ENCODE measurements around the gene AP1B1.
"Not testable (repeated sequence)": the region's sequence is repeated elsewhere in the genome, so short reads cannot be mapped to it uniquely, and the experiment has no call there.

Gene AP1B1

DNA sequence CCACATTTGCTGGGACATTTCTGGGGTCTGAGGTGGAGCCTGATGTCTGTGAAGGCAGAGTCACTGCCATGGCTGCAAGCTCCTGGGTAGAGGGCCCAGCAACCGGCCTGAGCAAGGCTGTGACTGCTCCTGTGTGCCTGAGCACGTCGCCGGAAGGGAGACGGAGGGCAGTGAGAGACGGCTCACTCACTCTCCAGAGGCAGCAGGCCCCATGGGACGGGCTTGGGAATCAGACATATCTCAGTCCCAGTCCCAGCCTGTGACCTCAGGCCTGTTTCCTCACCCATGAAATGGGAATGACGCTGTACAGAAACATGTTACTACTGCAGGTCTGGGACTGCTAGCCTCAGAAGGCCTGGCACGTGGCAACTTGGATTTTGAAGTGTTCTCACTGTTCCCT, 36.5 kb downstream of the AP1B1 start:
- DNase-seq (ENCODE audit: low spot score in 2 of 2): no peak
- H3K27me3 ChIP-seq (ENCODE audit: low read depth): no peaks in the 10 kb centered on the region
- H3K9me3 ChIP-seq: no peaks in the 10 kb centered on the region
- H3K4me1 ChIP-seq: no peaks in the 10 kb centered on the region
- H3K4me3 ChIP-seq: no peak overlapping the region
- peaks cover 79% of the 10 kb centered on the region for H3K36me3 ChIP-seq (replicated peaks)
- in situ Hi-C loops (cut with MboI; ENCODE audit: low sequenced_read_pairs): no loop called here

GRCh38 chr22:29351042-29351441, 37.3 kb downstream of the AP1B1 start:
- Histone ChIP-seq H3K9me3 (no peaks in the 10 kb centered on the region), H3K36me3 (replicated peaks) (peaks cover 82% of the 10 kb centered on the region), H3K27me3 (ENCODE audit: low read depth) (no peaks in the 10 kb centered on the region), H3K4me3 (no peak overlapping the region), H3K4me1 (no peaks in the 10 kb centered on the region)
- in situ Hi-C loops (cut with MboI; ENCODE audit: low sequenced_read_pairs): no loop called here
- DNase-seq (ENCODE audit: low spot score in 2 of 2): no peak

DNA sequence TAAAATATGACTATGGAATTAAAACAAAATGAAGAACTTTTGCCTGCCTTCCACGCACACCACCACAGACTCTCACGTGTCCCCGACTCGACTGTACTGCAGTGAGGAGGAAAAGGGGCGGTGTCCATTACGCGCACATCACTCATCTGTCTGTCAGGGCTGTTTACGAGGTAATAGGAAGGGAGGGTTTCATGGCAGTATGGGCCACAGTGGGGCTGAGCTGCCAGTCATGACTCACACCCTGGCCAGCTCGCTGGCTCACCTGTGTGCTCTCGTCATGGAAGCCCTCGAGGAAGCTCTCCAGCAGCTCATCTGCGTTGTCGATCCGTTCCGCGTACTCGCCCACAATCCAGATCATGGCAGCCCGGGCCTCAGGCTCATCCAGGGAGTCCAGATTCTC, 39.4 kb downstream of the AP1B1 start:
- in situ Hi-C loops (cut with MboI; ENCODE audit: low sequenced_read_pairs): no loop called here
- no peak for DNase-seq (ENCODE audit: low spot score in 2 of 2)
- H3K36me3 ChIP-seq (replicated peaks): peaks cover 81% of the 10 kb centered on the region
- H3K27me3 ChIP-seq (ENCODE audit: low read depth): no peaks in the 10 kb centered on the region
- H3K4me3 ChIP-seq: no peak overlapping the region
- H3K9me3 ChIP-seq: no peaks in the 10 kb centered on the region
- H3K4me1 ChIP-seq: no peaks in the 10 kb centered on the region

DNA sequence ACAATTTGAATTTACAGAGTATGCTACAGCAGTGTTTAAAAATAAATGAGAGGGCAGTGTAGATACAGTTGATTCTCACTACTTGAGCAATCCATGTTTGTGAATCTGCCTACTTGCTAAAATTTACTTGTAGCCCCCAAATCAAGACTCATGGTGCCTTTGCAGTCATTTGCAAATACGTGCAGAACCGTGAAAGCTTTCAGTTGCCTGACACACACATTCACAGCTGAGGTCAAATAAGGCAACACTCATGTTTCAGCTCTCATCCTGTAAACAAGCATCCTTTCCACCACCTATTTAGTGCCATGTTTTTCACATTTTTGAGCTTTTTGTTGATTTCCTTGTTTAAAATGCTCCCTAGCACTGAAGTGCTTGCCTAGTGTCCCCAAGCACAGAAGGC, 40.3 kb downstream of the AP1B1 start:
- no peak for DNase-seq (ENCODE audit: low spot score in 2 of 2)
- no peaks in the 10 kb centered on the region for H3K9me3 ChIP-seq
- H3K4me3 ChIP-seq: no peak overlapping the region
- H3K27me3 ChIP-seq (ENCODE audit: low read depth): no peaks in the 10 kb centered on the region
- no peaks in the 10 kb centered on the region for H3K4me1 ChIP-seq
- in situ Hi-C loops (cut with MboI; ENCODE audit: low sequenced_read_pairs): no loop called here
- peaks cover 73% of the 10 kb centered on the region for H3K36me3 ChIP-seq (replicated peaks)

DNA sequence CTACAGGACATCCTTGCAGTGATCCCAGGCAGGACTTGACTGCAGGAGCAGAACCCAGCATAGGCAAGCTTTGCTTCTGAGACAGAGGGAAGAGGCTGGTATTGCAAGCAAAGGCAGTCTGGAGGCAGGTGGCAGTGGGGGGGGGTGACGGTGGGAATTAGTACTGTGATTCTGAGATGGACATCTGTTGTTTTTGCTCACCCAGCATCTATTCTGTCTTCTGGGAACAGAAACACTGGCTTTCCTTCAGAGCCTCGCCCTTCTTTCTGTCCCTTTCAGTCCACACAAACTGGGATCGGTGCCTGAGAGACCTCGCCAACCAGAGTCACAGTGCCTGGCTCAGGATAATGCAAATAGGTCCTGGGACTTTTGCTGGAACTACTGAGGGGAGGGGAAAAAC, 41.7 kb downstream of the AP1B1 start:
- Histone ChIP-seq H3K4me3 (no peak overlapping the region), H3K4me1 (no peaks in the 10 kb centered on the region), H3K36me3 (replicated peaks) (peaks cover 70% of the 10 kb centered on the region), H3K9me3 (no peaks in the 10 kb centered on the region), H3K27me3 (ENCODE audit: low read depth) (no peaks in the 10 kb centered on the region)
- in situ Hi-C loops (cut with MboI; ENCODE audit: low sequenced_read_pairs): no loop called here
- no peak for DNase-seq (ENCODE audit: low spot score in 2 of 2)

GRCh38 chr22:29345932-29346331, 42.4 kb downstream of the AP1B1 start:
- H3K36me3 ChIP-seq (replicated peaks): peaks cover 69% of the 10 kb centered on the region
- no peak for DNase-seq (ENCODE audit: low spot score in 2 of 2)
- no peak overlapping the region for H3K4me3 ChIP-seq
- no peaks in the 10 kb centered on the region for H3K27me3 ChIP-seq (ENCODE audit: low read depth)
- H3K9me3 ChIP-seq: no peaks in the 10 kb centered on the region
- H3K4me1 ChIP-seq: no peaks in the 10 kb centered on the region
- in situ Hi-C loops (cut with MboI; ENCODE audit: low sequenced_read_pairs): no loop called here

DNA sequence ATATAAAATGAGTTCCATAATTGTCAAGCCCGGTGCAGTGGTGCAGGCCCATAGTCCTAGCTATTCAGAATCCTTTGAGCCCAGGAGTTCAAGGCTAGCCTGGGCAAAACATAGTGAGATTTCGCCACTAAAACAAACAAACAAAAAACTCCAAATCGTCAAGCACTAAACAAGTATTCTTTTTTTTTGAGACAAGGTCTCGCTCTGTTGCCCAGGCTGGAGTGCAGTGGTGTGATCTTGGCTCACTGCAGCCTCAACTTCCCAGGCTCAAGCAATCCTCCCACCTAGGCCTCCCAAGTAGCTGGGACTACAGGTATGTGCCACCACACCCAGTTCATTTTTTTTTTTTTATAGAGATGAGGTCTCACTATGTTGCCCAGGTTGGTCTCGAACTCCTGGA, 43.5 kb downstream of the AP1B1 start:
- H3K4me1 ChIP-seq; H3K27me3 ChIP-seq (ENCODE audit: low read depth); DNase-seq (ENCODE audit: low spot score in 2 of 2); H3K9me3 ChIP-seq; H3K4me3 ChIP-seq; in situ Hi-C loops (cut with MboI; ENCODE audit: low sequenced_read_pairs): not testable (repeated sequence)
- peaks cover 69% of the 10 kb centered on the region for H3K36me3 ChIP-seq (replicated peaks)

DNA sequence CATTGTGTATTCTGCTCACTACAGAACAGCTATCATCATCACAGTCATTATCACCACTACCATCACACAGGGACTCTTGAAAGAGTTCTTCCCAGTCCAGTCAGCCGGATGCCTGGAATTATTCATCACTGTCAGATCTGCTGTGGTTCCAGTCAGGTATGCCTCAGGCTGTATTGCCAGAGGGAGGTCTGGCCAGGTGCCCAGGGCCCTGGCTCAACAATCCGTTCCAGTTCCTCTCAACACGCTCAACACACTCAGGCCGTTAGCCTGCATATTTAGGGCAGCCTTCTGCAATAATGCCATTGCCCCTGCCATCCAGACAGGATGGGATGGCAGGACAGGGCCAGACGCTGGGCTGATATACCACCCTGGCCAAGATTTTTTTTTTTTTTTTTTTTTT, 44.2 kb downstream of the AP1B1 start:
- H3K36me3 ChIP-seq (replicated peaks): peaks cover 70% of the 10 kb centered on the region
- H3K4me1 ChIP-seq: no peaks in the 10 kb centered on the region
- no peaks in the 10 kb centered on the region for H3K9me3 ChIP-seq
- in situ Hi-C loops (cut with MboI; ENCODE audit: low sequenced_read_pairs): no loop called here
- no peak for DNase-seq (ENCODE audit: low spot score in 2 of 2)
- no peak overlapping the region for H3K4me3 ChIP-seq
- no peaks in the 10 kb centered on the region for H3K27me3 ChIP-seq (ENCODE audit: low read depth)

- Histone ChIP-seq H3K27me3 (ENCODE audit: low read depth) (no peaks in the 10 kb centered on the region), H3K4me3 (no peak overlapping the region), H3K4me1 (no peaks in the 10 kb centered on the region), H3K9me3 (no peaks in the 10 kb centered on the region), H3K36me3 (replicated peaks) (peaks cover 70% of the 10 kb centered on the region)
- no peak for DNase-seq (ENCODE audit: low spot score in 2 of 2)
- in situ Hi-C loops (cut with MboI; ENCODE audit: low sequenced_read_pairs): no loop called here
Measured at GRCh38 chr22:29343313-29343805, 45.0 kb downstream of the AP1B1 start.

DNA sequence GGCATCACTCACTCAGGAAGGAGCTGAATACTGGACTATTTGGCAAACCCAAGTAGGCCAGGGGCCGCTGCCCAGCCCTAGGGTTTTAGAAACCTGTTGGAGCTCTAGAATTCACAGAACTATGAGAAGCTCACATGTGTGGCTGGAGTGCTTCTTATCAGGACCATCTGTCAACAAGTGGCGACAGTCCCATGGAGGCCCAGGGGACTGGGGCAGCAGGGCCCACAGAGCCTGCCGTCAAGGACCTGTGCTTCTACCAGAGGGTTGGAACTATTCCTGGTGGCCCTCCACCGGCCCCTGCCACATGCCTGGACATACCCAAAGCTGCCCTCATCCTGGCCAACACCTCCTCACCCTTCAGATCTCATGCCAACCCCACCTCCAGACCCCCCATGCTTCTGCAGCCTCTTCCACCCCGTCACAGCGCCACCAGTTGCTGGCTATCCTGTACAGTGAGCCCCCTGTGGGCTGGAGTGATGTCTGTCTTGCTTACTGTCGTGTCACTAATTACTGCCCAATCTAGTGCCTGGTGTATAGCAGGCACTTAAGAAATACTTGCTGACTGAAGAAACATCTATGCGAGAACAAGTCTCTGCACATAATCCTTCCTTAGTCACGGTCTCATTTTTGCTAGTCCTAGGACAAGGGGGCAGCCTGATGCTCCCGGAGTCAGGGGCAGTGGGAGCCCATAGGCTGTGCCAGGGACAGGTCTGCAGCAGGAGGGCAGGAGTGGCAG, 45.6 kb downstream of the AP1B1 start:
- Histone ChIP-seq H3K27me3 (ENCODE audit: low read depth) (no peaks in the 10 kb centered on the region), H3K4me3 (no peak overlapping the region), H3K36me3 (replicated peaks) (peaks cover 68% of the 10 kb centered on the region), H3K9me3 (no peaks in the 10 kb centered on the region), H3K4me1 (no peaks in the 10 kb centered on the region)
- no peak for DNase-seq (ENCODE audit: low spot score in 2 of 2)
- in situ Hi-C loops (cut with MboI; ENCODE audit: low sequenced_read_pairs): no loop called here

DNA sequence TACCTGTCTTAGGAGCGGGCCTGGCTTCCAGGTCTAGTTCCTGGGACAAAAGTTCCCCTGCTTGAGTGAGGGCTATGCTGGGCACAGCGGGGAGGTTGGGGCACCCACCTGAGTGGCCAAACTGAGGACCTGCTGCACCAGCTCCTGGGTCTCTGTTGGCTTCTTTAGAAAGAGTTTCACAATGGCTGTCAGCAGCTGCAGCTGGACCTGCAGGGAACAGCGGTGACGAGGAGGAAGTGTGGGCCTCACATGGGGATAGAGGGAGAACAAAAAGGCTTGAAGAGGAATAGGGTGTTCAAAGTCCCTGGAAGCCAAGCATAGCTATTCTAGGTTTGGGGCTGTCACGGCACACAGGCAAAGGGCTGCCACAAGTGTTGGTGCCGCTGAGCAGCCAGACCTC, 46.2 kb downstream of the AP1B1 start:
- no peaks in the 10 kb centered on the region for H3K4me1 ChIP-seq
- no peak for DNase-seq (ENCODE audit: low spot score in 2 of 2)
- H3K9me3 ChIP-seq: no peaks in the 10 kb centered on the region
- no peaks in the 10 kb centered on the region for H3K27me3 ChIP-seq (ENCODE audit: low read depth)
- in situ Hi-C loops (cut with MboI; ENCODE audit: low sequenced_read_pairs): no loop called here
- H3K36me3 ChIP-seq (replicated peaks): peaks cover 68% of the 10 kb centered on the region
- H3K4me3 ChIP-seq: no peak overlapping the region

DNA sequence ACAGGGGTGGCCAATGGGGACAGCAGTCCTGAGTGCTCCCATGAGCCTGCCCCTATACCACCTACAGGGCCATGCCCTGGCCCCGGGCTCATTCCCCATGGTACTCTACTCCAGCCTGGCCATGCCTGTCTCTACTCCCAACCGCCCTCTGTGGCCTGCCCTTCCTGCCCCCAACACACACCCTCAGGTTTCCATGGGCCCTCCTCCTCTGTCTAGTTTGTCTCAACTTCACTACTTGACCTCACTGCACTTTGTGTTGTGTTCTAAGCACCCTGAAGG, 46.6 kb downstream of the AP1B1 start:
- no peaks in the 10 kb centered on the region for H3K4me1 ChIP-seq
- no peak for DNase-seq (ENCODE audit: low spot score in 2 of 2)
- peaks cover 68% of the 10 kb centered on the region for H3K36me3 ChIP-seq (replicated peaks)
- in situ Hi-C loops (cut with MboI; ENCODE audit: low sequenced_read_pairs): no loop called here
- no peak overlapping the region for H3K4me3 ChIP-seq
- H3K9me3 ChIP-seq: no peaks in the 10 kb centered on the region
- no peaks in the 10 kb centered on the region for H3K27me3 ChIP-seq (ENCODE audit: low read depth)

- Histone ChIP-seq H3K36me3 (replicated peaks) (peaks cover 66% of the 10 kb centered on the region), H3K4me3 (no peak overlapping the region), H3K4me1 (no peaks in the 10 kb centered on the region), H3K9me3 (no peaks in the 10 kb centered on the region), H3K27me3 (ENCODE audit: low read depth) (no peaks in the 10 kb centered on the region)
- DNase-seq (ENCODE audit: low spot score in 2 of 2): no peak
- in situ Hi-C loops (cut with MboI; ENCODE audit: low sequenced_read_pairs): no loop called here
Measured at GRCh38 chr22:29341056-29341848, 47.1 kb downstream of the AP1B1 start.

DNA sequence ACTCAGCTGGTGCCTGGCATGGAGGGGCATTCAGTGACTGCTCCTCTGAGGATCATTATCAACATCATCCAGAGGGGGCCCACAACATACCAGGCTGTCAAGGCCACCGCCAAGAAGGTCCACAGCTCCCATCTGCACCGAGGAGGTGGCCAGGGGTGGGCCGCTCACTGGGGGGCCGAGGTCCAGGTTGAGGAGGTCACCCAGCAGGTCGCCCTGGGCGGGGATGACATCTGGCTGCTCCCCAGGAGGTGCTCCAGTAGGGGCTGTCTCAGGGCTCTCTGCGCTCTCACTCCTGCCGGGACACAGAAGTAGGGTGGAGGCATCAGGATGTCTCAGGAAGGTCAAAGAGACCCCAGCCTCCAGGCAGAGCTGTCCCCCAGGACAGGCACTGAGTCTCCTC, 47.8 kb downstream of the AP1B1 start:
- in situ Hi-C loops (cut with MboI; ENCODE audit: low sequenced_read_pairs): no loop called here
- no peaks in the 10 kb centered on the region for H3K9me3 ChIP-seq
- DNase-seq (ENCODE audit: low spot score in 2 of 2): no peak
- no peaks in the 10 kb centered on the region for H3K27me3 ChIP-seq (ENCODE audit: low read depth)
- H3K36me3 ChIP-seq (replicated peaks): peaks cover 63% of the 10 kb centered on the region
- no peak overlapping the region for H3K4me3 ChIP-seq
- no peaks in the 10 kb centered on the region for H3K4me1 ChIP-seq

Data from HAP-1 (cell line).